Neural progenitor cell (in vitro differentiated cells): ENCODE measurements around the gene TMEM120B. TPM values are rescaled to one million over a fixed set of nuclear protein-coding genes. Genes with fewer than 3 reads are reported as not detected.

Experiments used
- DNase-seq: peaks from one replicate; pipeline ENCODE4 v3.0.0-alpha.2; 2016; ENCODE audit warnings: low spot score
- H2AFZ ChIP-seq: fragments of 200-600 bp; sonication (generic); replicated peaks from 2 replicates; pipeline ENCODE4 v1.6.1; 2016; ENCODE audit warnings: antibody characterized with exemption
- H3F3A ChIP-seq: fragments of 200-600 bp; sonication (generic); 2 replicates; pipeline ENCODE4 v1.6.1; 2016; ENCODE audit warnings: antibody characterized with exemption, low read depth
- H3K27ac ChIP-seq: fragments of 200-600 bp; sonication (generic); 2 replicates; pipeline ENCODE4 v1.5.1; 2016; ENCODE audit warnings: mild to moderate bottlenecking
- H3K27me3 ChIP-seq: fragments of 200-600 bp; sonication (generic); 2 replicates; pipeline ENCODE4 v1.6.1; 2016; ENCODE audit warnings: mild to moderate bottlenecking, moderate library complexity
- H3K36me3 ChIP-seq: fragments of 200-600 bp; sonication (generic); 2 replicates; pipeline ENCODE4 v1.5.1; 2016
- H3K4me1 ChIP-seq: fragments of 200-600 bp; sonication (generic); 2 replicates; pipeline ENCODE4 v1.6.1; 2016; ENCODE audit warnings: mixed run types
- H3K4me2 ChIP-seq: fragments of 200-600 bp; sonication (generic); 2 replicates; pipeline ENCODE4 v1.6.1; 2016
- H3K4me3 ChIP-seq: fragments of 200-600 bp; sonication (generic); 2 replicates; pipeline ENCODE4 v1.5.1; 2016
- H3K79me2 ChIP-seq: fragments of 200-600 bp; sonication (generic); 2 replicates; pipeline ENCODE4 v1.6.1; 2016; ENCODE audit warnings: low read depth
- H3K9ac ChIP-seq: fragments of 200-600 bp; sonication (generic); 2 replicates; pipeline ENCODE4 v1.6.1; 2016
- H3K9me3 ChIP-seq: fragments of 200-600 bp; sonication (generic); 2 replicates; pipeline ENCODE4 v1.5.1; 2016; ENCODE audit warnings: low read depth
- H4K20me1 ChIP-seq: fragments of 200-600 bp; sonication (generic); 2 replicates; pipeline ENCODE4 v1.6.1; 2016; ENCODE audit warnings: low read depth
- H3K27ac Mint-ChIP-seq: 3 replicates; pipeline ENCODE4 v1.8.0; 2021; ENCODE audit warnings: mixed read lengths
- H3K27me3 Mint-ChIP-seq: 2 replicates; pipeline ENCODE4 v1.8.0; 2022; ENCODE audit warnings: low read depth, mild to moderate bottlenecking, inconsistent platforms, moderate library complexity, mixed read lengths; ENCODE audit not compliant: insufficient read depth
- H3K36me3 Mint-ChIP-seq: 3 replicates; pipeline ENCODE4 v1.8.0; 2021; ENCODE audit warnings: mixed read lengths
- H3K4me1 Mint-ChIP-seq: 3 replicates; pipeline ENCODE4 v1.8.0; 2021; ENCODE audit warnings: mixed read lengths
- H3K4me3 Mint-ChIP-seq: 3 replicates; pipeline ENCODE4 v1.8.0; 2021; ENCODE audit warnings: mild to moderate bottlenecking, moderate library complexity, mixed read lengths
- H3K9me3 Mint-ChIP-seq: 3 replicates; pipeline ENCODE4 v1.8.0; 2020; ENCODE audit warnings: mixed read lengths
- EZH2 ChIP-seq: fragments of 200-600 bp; sonication (generic); IDR thresholded peaks from 2 replicates; pipeline ENCODE4 v1.6.1; 2017; ENCODE audit warnings: antibody characterized with exemption, mild to moderate bottlenecking, moderate library complexity
- EZH2phosphoT487 ChIP-seq: fragments of 200-600 bp; sonication (generic); IDR thresholded peaks from 2 replicates; pipeline ENCODE4 v1.6.1; 2017; ENCODE audit warnings: antibody characterized with exemption
- total RNA-seq: library from RNA; depleted of rRNA; stranded (reverse); fragments of >200 nt; gene quantifications from 2 replicates; pipeline ENCODE4 v1.2.3, GENCODE V29; 2015; ENCODE audit warnings: low replicate concordance
- TF ChIP-seq, protein P1 (sequence below): fragments of 200-600 bp; sonication (generic); IDR thresholded peaks from 2 replicates; pipeline ENCODE4 v1.5.1; 2017; ENCODE audit warnings: antibody characterized with exemption, mild to moderate bottlenecking

Gene TMEM120B
- total RNA-seq, 1 donor from 2014 or later = 4.7 TPM

GRCh38 chr12:121765573-121765972 lies 53.0 kb downstream of the TMEM120B start:
- Mint-ChIP-seq H3K36me3 (peaks cover 3% of the 10 kb centered on the region), H3K9me3 (no peaks in the 10 kb centered on the region), H3K4me3 (no peak overlapping the region), H3K27ac (no peak overlapping the region), H3K27me3 (peaks cover 2% of the 10 kb centered on the region), H3K4me1 (peaks cover 33% of the 10 kb centered on the region)
- Histone ChIP-seq H3K4me1 (peaks cover 5% of the 10 kb centered on the region), H2AFZ (no peak overlapping the region), H3K27ac (no peak overlapping the region), H4K20me1 (no peaks in the 10 kb centered on the region), H3K36me3 (no peaks in the 10 kb centered on the region), H3K27me3 (no peaks in the 10 kb centered on the region), H3K79me2 (no peaks in the 10 kb centered on the region), H3K9me3 (no peaks in the 10 kb centered on the region), H3K4me3 (no peak overlapping the region), H3K4me2 (no peak overlapping the region), H3F3A (no peaks in the 10 kb centered on the region), H3K9ac (no peak overlapping the region)
- no peak for DNase-seq
- TF ChIP-seq EZH2phosphoT487 (no peak), EZH2 (no peak)

DNA sequence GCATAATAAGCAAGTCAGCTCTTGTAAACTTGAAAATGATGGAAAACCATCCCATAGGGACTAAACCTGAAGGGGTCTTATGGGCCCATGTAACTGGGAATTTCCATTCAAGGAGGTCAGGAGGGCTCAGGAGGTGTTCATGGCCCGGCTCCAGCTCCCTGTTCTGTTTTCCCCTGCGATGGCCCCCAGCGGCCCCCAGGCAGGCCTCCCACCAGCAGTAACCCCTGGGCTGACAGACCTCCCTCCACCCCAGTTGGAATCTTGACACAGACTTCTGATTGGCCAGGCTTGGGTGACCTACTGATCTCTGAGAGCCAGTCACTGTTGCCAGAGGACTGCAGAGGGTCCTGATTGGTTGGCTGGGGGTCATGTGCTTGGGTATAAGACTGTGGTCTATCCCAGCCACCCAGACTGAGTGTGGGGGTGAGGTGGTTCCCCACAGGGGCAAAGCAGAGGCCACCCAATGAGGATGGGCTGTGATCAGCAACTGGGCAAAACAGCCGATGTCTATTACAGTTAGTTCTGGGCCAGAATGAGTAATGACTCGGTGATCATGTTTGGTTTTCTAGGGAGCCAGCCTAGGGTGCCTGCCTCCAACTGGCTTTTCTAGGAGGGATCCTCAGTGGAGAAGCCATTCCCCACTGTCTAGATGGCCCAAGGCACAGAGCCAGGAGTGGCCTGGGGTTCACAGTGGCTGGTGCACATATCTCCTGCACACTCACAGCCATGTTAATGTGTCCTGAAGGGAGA lies 53.9 kb downstream of the TMEM120B start:
- TF ChIP-seq EZH2phosphoT487 (no peak), EZH2 (no peak)
- TF ChIP-seq, protein P1, sequence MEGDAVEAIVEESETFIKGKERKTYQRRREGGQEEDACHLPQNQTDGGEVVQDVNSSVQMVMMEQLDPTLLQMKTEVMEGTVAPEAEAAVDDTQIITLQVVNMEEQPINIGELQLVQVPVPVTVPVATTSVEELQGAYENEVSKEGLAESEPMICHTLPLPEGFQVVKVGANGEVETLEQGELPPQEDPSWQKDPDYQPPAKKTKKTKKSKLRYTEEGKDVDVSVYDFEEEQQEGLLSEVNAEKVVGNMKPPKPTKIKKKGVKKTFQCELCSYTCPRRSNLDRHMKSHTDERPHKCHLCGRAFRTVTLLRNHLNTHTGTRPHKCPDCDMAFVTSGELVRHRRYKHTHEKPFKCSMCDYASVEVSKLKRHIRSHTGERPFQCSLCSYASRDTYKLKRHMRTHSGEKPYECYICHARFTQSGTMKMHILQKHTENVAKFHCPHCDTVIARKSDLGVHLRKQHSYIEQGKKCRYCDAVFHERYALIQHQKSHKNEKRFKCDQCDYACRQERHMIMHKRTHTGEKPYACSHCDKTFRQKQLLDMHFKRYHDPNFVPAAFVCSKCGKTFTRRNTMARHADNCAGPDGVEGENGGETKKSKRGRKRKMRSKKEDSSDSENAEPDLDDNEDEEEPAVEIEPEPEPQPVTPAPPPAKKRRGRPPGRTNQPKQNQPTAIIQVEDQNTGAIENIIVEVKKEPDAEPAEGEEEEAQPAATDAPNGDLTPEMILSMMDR = no peak
- Mint-ChIP-seq H3K27ac (no peak overlapping the region), H3K4me3 (no peak overlapping the region), H3K4me1 (peaks cover 38% of the 10 kb centered on the region), H3K36me3 (peaks cover 3% of the 10 kb centered on the region), H3K9me3 (no peaks in the 10 kb centered on the region), H3K27me3 (peaks cover 2% of the 10 kb centered on the region)
- no peak for DNase-seq
- Histone ChIP-seq H3K9me3 (no peaks in the 10 kb centered on the region), H2AFZ (no peak overlapping the region), H3K4me2 (no peak overlapping the region), H3K27ac (no peak overlapping the region), H3K4me1 (peaks cover 11% of the 10 kb centered on the region), H3K27me3 (no peaks in the 10 kb centered on the region), H3K4me3 (no peak overlapping the region), H3K36me3 (no peaks in the 10 kb centered on the region), H3F3A (no peaks in the 10 kb centered on the region), H3K79me2 (no peaks in the 10 kb centered on the region), H3K9ac (no peak overlapping the region), H4K20me1 (no peaks in the 10 kb centered on the region)

DNA sequence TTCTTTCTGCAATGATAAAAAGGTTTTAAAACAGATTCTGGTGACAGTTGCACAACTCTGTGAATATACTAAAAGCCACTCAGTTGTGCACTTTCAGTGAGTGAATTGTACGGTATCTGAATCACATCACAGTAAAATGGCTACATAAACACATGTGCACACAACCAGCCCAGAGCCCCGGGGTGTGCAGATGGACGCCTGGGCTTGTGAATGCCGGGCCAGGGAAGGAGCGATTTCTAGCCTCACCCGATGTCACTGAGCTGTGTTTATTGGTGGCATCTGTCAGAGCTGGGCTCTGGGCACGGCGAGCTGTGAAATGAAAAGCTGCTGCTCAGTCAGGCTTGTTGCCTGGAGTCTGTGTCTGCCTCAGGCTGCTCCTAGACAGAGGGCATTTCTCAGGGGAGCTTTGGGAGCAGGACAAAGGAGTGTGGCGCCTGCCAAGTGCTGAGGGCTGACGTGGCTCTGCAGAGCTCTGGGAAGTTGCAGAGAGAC lies 55.0 kb downstream of the TMEM120B start:
- H3K27ac ChIP-seq = no peak overlapping the region
- no peak for TF ChIP-seq EZH2phosphoT487
- TF ChIP-seq, protein P1 = no peak
- TF ChIP-seq EZH2 = no peak
- H3K4me3 ChIP-seq = no peak overlapping the region
- no peak overlapping the region for H3K4me2 ChIP-seq
- H4K20me1 ChIP-seq = no peaks in the 10 kb centered on the region
- peaks cover 2% of the 10 kb centered on the region for H3F3A ChIP-seq
- Mint-ChIP-seq H3K27ac (peak overlapping the region; percentile 78), H3K4me3 (no peak overlapping the region), H3K4me1 (peaks cover 35% of the 10 kb centered on the region), H3K9me3 (no peaks in the 10 kb centered on the region), H3K36me3 (no peaks in the 10 kb centered on the region), H3K27me3 (peaks cover 2% of the 10 kb centered on the region)
- H2AFZ ChIP-seq = no peak overlapping the region
- H3K4me1 ChIP-seq = peaks cover 11% of the 10 kb centered on the region
- H3K27me3 ChIP-seq = no peaks in the 10 kb centered on the region
- no peaks in the 10 kb centered on the region for H3K9me3 ChIP-seq
- no peaks in the 10 kb centered on the region for H3K79me2 ChIP-seq
- H3K36me3 ChIP-seq = no peaks in the 10 kb centered on the region
- DNase-seq = no peak
- no peak overlapping the region for H3K9ac ChIP-seq

DNA sequence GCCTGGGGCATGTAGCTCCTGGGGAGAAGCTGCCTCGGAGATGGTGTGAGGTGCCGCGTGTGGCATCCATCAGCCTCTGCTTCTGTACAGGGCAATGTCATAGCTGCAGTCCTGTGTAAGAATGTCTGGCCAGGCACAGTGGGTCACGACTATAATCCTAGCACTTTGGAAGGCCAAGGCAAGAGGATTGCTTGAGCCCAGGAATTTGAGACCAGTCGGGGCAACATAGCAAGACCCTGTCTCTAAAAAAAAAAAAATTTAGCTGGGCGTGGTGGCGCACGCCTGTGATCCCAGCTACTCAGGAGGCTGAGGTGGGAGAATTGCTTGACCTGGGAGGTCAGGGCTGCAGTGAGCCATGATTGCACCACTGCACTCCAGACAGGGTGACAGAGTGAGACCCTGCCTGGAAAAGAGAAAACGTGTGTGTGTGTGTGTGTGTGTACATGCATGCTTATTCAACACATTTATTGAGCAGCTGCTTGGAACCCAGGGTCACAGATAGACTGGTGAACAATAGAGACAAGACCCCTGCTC lies 56.8 kb downstream of the TMEM120B start:
- no peaks in the 10 kb centered on the region for H3K9me3 Mint-ChIP-seq
- Histone ChIP-seq H3K4me1 (peaks cover 11% of the 10 kb centered on the region), H3K27me3 (no peaks in the 10 kb centered on the region), H3K4me3 (no peak overlapping the region), H3F3A (peaks cover 8% of the 10 kb centered on the region), H3K36me3 (no peaks in the 10 kb centered on the region), H3K4me2 (no peak overlapping the region), H2AFZ (no peak overlapping the region), H3K27ac (no peak overlapping the region), H3K79me2 (no peaks in the 10 kb centered on the region), H4K20me1 (no peaks in the 10 kb centered on the region), H3K9ac (no peak overlapping the region), H3K9me3 (no peaks in the 10 kb centered on the region)
- H3K36me3 Mint-ChIP-seq = no peaks in the 10 kb centered on the region
- peaks cover 2% of the 10 kb centered on the region for H3K27me3 Mint-ChIP-seq
- TF ChIP-seq EZH2phosphoT487 = no peak
- TF ChIP-seq, protein P1 = no peak
- H3K4me1 Mint-ChIP-seq = peaks cover 37% of the 10 kb centered on the region
- no peak for DNase-seq
- H3K27ac Mint-ChIP-seq = no peak overlapping the region
- H3K4me3 Mint-ChIP-seq = no peak overlapping the region
